HFFc6 (cell line): Measurements from ENCODE around the gene PDE4D. TPM values are rescaled to one million over a fixed set of nuclear protein-coding genes. Genes with fewer than 3 reads are reported as not detected.

Experiments used
- DNase-seq: peaks from one replicate; pipeline ENCODE4 v3.0.0-alpha.2; 2018
- H3K27ac Mint-ChIP-seq: 2 replicates; pipeline ENCODE4 v1.8.0; 2020; ENCODE audit warnings: mild to moderate bottlenecking, mixed read lengths
- H3K27me3 Mint-ChIP-seq: 2 replicates; pipeline ENCODE4 v1.8.0; 2021; ENCODE audit warnings: mild to moderate bottlenecking, moderate library complexity, mixed read lengths; ENCODE audit not compliant: insufficient read depth
- H3K36me3 Mint-ChIP-seq: 2 replicates; pipeline ENCODE4 v1.8.0; 2021; ENCODE audit warnings: low read depth, mixed read lengths
- H3K4me1 Mint-ChIP-seq: 2 replicates; pipeline ENCODE4 v1.8.0; 2020; ENCODE audit warnings: low read depth, mixed read lengths
- H3K4me3 Mint-ChIP-seq: 2 replicates; pipeline ENCODE4 v1.8.0; 2020; ENCODE audit warnings: mild to moderate bottlenecking, moderate library complexity, mixed read lengths
- H3K9me3 Mint-ChIP-seq: 2 replicates; pipeline ENCODE4 v1.8.0; 2020; ENCODE audit warnings: mild to moderate bottlenecking, mixed read lengths
- CTCF ChIP-seq: fragments of 200-600 bp; sonication (generic); IDR thresholded peaks from 2 replicates; pipeline ENCODE4 v1.5.0; 2021; ENCODE audit warnings: antibody characterized with exemption, mild to moderate bottlenecking
- total RNA-seq, 6 experiments: library from RNA; stranded (reverse); fragmentation: NEBNext Ultra II Directional; extraction: Animal tissue kit (Norgen Biotek cat#: 25700); gene quantifications; 2 replicates in 1 of 6; 3 replicates in 5 of 6; pipeline ENCODE4 v1.2.3, GENCODE V29; 2021

Gene PDE4D
- total RNA-seq, 6 experiments from 2014 or later: 1.8 to 7.3 (median 6.2) TPM

- H3K27me3 Mint-ChIP-seq: peaks cover 3% of the 10 kb centered on the region
- peaks cover 11% of the 10 kb centered on the region; the same call in 1 of the 2 replicates for H3K4me1 Mint-ChIP-seq
- no peaks in the 10 kb centered on the region for H3K9me3 Mint-ChIP-seq
- H3K27ac Mint-ChIP-seq: no peak overlapping the region
- no peak for TF ChIP-seq CTCF
- DNase-seq: no peak
- no peaks in the 10 kb centered on the region; the same call in 1 of the 2 replicates for H3K36me3 Mint-ChIP-seq
- H3K4me3 Mint-ChIP-seq: no peak overlapping the region
These were observed 871.5 kb downstream of the PDE4D start for GRCh38 chr5:59021837-59022514.

- H3K9me3 Mint-ChIP-seq: no peaks in the 10 kb centered on the region
- no peak for DNase-seq
- peaks cover 8% of the 10 kb centered on the region; the same call in 1 of the 2 replicates for H3K4me1 Mint-ChIP-seq
- no peak overlapping the region for H3K27ac Mint-ChIP-seq
- peaks cover 3% of the 10 kb centered on the region for H3K27me3 Mint-ChIP-seq
- TF ChIP-seq CTCF: no peak
- no peak overlapping the region for H3K4me3 Mint-ChIP-seq
- H3K36me3 Mint-ChIP-seq: no peaks in the 10 kb centered on the region; the same call in 1 of the 2 replicates
These were observed 872.2 kb downstream of the PDE4D start for GRCh38 chr5:59021286-59021673.

- no peak for DNase-seq
- no peaks in the 10 kb centered on the region; the same call in 1 of the 2 replicates for H3K36me3 Mint-ChIP-seq
- H3K4me1 Mint-ChIP-seq: peaks cover 3% of the 10 kb centered on the region; the same call in 1 of the 2 replicates
- peaks cover 2% of the 10 kb centered on the region; the same call in 1 of the 2 replicates for H3K9me3 Mint-ChIP-seq
- no peak for TF ChIP-seq CTCF
- H3K4me3 Mint-ChIP-seq: no peak overlapping the region
- peaks cover 3% of the 10 kb centered on the region for H3K27me3 Mint-ChIP-seq
- H3K27ac Mint-ChIP-seq: no peak overlapping the region
These were observed 872.8 kb downstream of the PDE4D start for GRCh38 chr5:59020611-59021285.

GRCh38 chr5:59019078-59019477 lies 874.4 kb downstream of the PDE4D start:
- TF ChIP-seq CTCF: no peak
- H3K27ac Mint-ChIP-seq: no peak overlapping the region
- H3K4me3 Mint-ChIP-seq: no peak overlapping the region
- H3K4me1 Mint-ChIP-seq: no peaks in the 10 kb centered on the region
- H3K9me3 Mint-ChIP-seq: peaks cover 4% of the 10 kb centered on the region; the same call in 1 of the 2 replicates
- H3K27me3 Mint-ChIP-seq: peaks cover 3% of the 10 kb centered on the region
- DNase-seq: no peak
- H3K36me3 Mint-ChIP-seq: no peaks in the 10 kb centered on the region; the same call in 1 of the 2 replicates

- Mint-ChIP-seq H3K36me3 (peaks cover 13% of the 10 kb centered on the region; the same call in 1 of the 2 replicates), H3K27ac (no peak overlapping the region), H3K9me3 (peaks cover 15% of the 10 kb centered on the region), H3K4me3 (no peak overlapping the region), H3K4me1 (no peaks in the 10 kb centered on the region), H3K27me3 (peaks cover 3% of the 10 kb centered on the region)
- no peak for DNase-seq
- no peak for TF ChIP-seq CTCF
These were observed 876.6 kb downstream of the PDE4D start for GRCh38 chr5:59016925-59017324.
